GM12874 (cell line): ENCODE results near the gene GFY.

ENCODE experiments used
- TF ChIP-seq, protein P1 (sequence below): IDR thresholded peaks from 2 replicates; pipeline ENCODE4 v1.5.1; 2011; ENCODE audit warnings: low read depth, mild to moderate bottlenecking, control low read depth, low read length, moderate library complexity; ENCODE audit not compliant: insufficient read depth

The GFY gene

GRCh38 chr19:49425178-49425577 is at the start of gene GFY:
TSS of gene GFY (plus strand) at chr19:49425388. CDS start at chr19:49426431, 1,043 bp downstream.
- TF ChIP-seq, protein P1, sequence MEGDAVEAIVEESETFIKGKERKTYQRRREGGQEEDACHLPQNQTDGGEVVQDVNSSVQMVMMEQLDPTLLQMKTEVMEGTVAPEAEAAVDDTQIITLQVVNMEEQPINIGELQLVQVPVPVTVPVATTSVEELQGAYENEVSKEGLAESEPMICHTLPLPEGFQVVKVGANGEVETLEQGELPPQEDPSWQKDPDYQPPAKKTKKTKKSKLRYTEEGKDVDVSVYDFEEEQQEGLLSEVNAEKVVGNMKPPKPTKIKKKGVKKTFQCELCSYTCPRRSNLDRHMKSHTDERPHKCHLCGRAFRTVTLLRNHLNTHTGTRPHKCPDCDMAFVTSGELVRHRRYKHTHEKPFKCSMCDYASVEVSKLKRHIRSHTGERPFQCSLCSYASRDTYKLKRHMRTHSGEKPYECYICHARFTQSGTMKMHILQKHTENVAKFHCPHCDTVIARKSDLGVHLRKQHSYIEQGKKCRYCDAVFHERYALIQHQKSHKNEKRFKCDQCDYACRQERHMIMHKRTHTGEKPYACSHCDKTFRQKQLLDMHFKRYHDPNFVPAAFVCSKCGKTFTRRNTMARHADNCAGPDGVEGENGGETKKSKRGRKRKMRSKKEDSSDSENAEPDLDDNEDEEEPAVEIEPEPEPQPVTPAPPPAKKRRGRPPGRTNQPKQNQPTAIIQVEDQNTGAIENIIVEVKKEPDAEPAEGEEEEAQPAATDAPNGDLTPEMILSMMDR: no peak

DNA sequence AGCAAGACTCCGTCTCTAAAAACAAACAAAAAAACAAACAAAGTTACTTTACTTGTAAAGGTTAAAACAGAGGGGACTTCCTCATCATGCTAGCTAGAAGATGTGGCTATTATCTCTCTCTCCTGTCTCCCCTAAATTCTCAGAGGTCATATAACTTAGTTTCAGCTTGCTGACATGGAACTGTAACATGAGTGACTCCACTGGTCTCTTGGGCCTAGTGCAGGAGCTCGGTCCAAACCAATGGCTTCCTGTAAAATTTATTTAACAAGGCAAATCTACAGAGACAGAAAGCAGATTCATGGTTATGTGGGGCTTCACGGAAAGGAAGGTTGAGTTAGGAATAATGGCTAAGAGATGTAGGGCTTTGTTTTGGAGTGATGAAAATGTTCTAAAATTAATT is 46.7 kb upstream of the GFY start:
- TF ChIP-seq, protein P1: no peak

GRCh38 chr19:49380391-49380790 is 44.8 kb upstream of the GFY start:
- TF ChIP-seq, protein P1: no peak

- TF ChIP-seq, protein P1: no peak
Measured at GRCh38 chr19:49382639-49383038, 42.5 kb upstream of the GFY start.

DNA sequence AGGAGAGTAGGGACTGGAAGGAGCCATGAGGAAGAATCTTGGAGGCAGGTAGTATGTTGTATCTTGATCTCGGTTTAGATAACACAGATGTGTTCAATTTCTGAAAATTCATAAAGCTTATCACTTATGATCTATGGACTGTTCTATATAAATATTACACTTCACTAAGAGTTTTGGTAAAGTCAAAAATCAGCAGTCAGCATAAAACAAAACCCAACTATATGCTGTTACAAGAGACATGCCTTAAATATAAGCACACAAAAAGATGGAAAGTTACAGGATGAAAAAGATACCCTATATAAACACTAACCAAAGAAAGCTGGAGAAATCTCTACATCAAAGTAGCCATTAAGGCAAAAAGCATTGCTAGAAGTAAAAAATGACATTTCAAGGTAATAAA is 41.6 kb upstream of the GFY start:
- TF ChIP-seq, protein P1: no peak

GRCh38 chr19:49387936-49388372 is 37.2 kb upstream of the GFY start, which contains the start of gene KASH5:
TSS of gene KASH5 (plus strand) at chr19:49388249. CDS start at chr19:49390884, 2,635 bp downstream.
- TF ChIP-seq, protein P1: no peak

- TF ChIP-seq, protein P1: no peak
Measured at GRCh38 chr19:49389406-49389805, 35.8 kb upstream of the GFY start.
